Measurements from ENCODE around the gene UBE2O. TPM values are rescaled to one million over a fixed set of nuclear protein-coding genes. Genes with fewer than 3 reads are reported as not detected.

UBE2O gene
- 23.1 to 32.6 TPM (median 29.5 TPM) in 5 replicates for total RNA-seq (2022; extraction: Qiagen RNA extraction)

GRCh38 chr17:76452660-76453430, at the start of gene UBE2O:
Gene UBE2O, minus strand, starts transcription at chr17:76453152. Its CDS starts 11 bp downstream, at chr17:76453141.

GRCh38 chr17:76501018-76501826, 48.3 kb upstream of the UBE2O start, which contains the start of gene RHBDF2:
Gene RHBDF2, minus strand, starts transcription at chr17:76501423. Its CDS starts 19,899 bp downstream, at chr17:76481524.

GRCh38 chr17:76467366-76467765, 14.4 kb upstream of the UBE2O start, which contains the start of gene AANAT:
Gene AANAT, plus strand, starts transcription at chr17:76467603. Its CDS starts 1,144 bp downstream, at chr17:76468747.

GRCh38 chr17:76384222-76384986, 68.5 kb downstream of the UBE2O start, which contains the start of gene SPHK1:
Gene SPHK1, plus strand, starts transcription at chr17:76384609. Its CDS starts 1,036 bp downstream, at chr17:76385645.

GRCh38 chr17:76353599-76354316, 99.2 kb downstream of the UBE2O start, which contains the start of gene PRPSAP1:
Gene PRPSAP1, minus strand, starts transcription at chr17:76353916. Its CDS starts 213 bp downstream, at chr17:76353703.

Other genes with a start within 250 kb of the UBE2O start
- gene RNF157, start 212.7 kb downstream of the UBE2O start, total RNA-seq (2022; extraction: Qiagen RNA extraction), result 6.4 to 9.5 TPM (median 7.3 TPM) in 5 replicates
- gene UBALD2, start 187.8 kb downstream of the UBE2O start, total RNA-seq (2022; extraction: Qiagen RNA extraction), result 76.2 to 129 TPM (median 117 TPM) in 5 replicates
- gene QRICH2, start 144.9 kb downstream of the UBE2O start, total RNA-seq (2022; extraction: Qiagen RNA extraction), result 0.45 to 1.5 TPM (median 1.2 TPM) in 5 replicates
- gene PRPSAP1, start 99.2 kb downstream of the UBE2O start, total RNA-seq (2022; extraction: Qiagen RNA extraction), result 51.1 to 64.4 TPM (median 58.5 TPM) in 5 replicates
- gene SPHK1, start 68.5 kb downstream of the UBE2O start, total RNA-seq (2022; extraction: Qiagen RNA extraction), result 35.7 to 54.0 TPM (median 44.8 TPM) in 5 replicates
- 0.20 to 0.81 TPM (median 0.64 TPM) in 4 of 5 replicates, not detected in the other for gene AANAT, start 14.5 kb upstream of the UBE2O start, total RNA-seq (2022; extraction: Qiagen RNA extraction)
- gene RHBDF2, start 48.3 kb upstream of the UBE2O start, total RNA-seq (2022; extraction: Qiagen RNA extraction), result 45.2 to 69.1 TPM (median 63.0 TPM) in 5 replicates
- gene CYGB, start 84.6 kb upstream of the UBE2O start, total RNA-seq (2022; extraction: Qiagen RNA extraction), result 0.60 to 1.8 TPM (median 1.1 TPM) in 5 replicates
- gene PRCD, start 86.9 kb upstream of the UBE2O start, total RNA-seq (2022; extraction: Qiagen RNA extraction), result not detected in 5 replicates
- 0.23 to 0.61 TPM (median 0.33 TPM) in 5 replicates for gene ST6GALNAC2, start 132.7 kb upstream of the UBE2O start, total RNA-seq (2022; extraction: Qiagen RNA extraction)
- 0.21 to 0.49 TPM (median 0.37 TPM) in 5 replicates for gene ST6GALNAC1, start 190.6 kb upstream of the UBE2O start, total RNA-seq (2022; extraction: Qiagen RNA extraction)